Activated CD4-positive, CD25-positive, alpha-beta regulatory T cell (primary cell): ENCODE data around the gene OLFML2B.

Experiments used
- DNase-seq, 4 experiments: peaks; one replicate each; lab custom pipeline; 2025; lab: John Stamatoyannopoulos, UW

Gene OLFML2B

GRCh38 chr1:162006081-162006480, 17.6 kb downstream of the OLFML2B start:
- no peak for DNase-seq

GRCh38 chr1:162004441-162004950, 19.2 kb downstream of the OLFML2B start:
- DNase-seq, result no peak

- no peak for DNase-seq
Observed at GRCh38 chr1:162003830-162004215, 19.8 kb downstream of the OLFML2B start.

GRCh38 chr1:162003061-162003829, 20.4 kb downstream of the OLFML2B start:
- no peak for DNase-seq

- DNase-seq, result no peak
Observed at GRCh38 chr1:162000053-162000420, 23.6 kb downstream of the OLFML2B start.

GRCh38 chr1:161999301-162000052, 24.2 kb downstream of the OLFML2B start:
- no peak for DNase-seq

- no peak for DNase-seq
Observed at GRCh38 chr1:161998811-161999210, 24.9 kb downstream of the OLFML2B start.

GRCh38 chr1:161997152-161997551, 26.5 kb downstream of the OLFML2B start:
- no peak for DNase-seq

- DNase-seq, result no peak
Observed at GRCh38 chr1:161994175-161994668, 29.4 kb downstream of the OLFML2B start.

- DNase-seq, result no peak
Observed at GRCh38 chr1:161993576-161993975, 30.1 kb downstream of the OLFML2B start.

GRCh38 chr1:161989786-161990185, 33.9 kb downstream of the OLFML2B start:
- DNase-seq, result no peak

GRCh38 chr1:161989108-161989507, 34.6 kb downstream of the OLFML2B start:
- no peak for DNase-seq

GRCh38 chr1:161988413-161988812, 35.3 kb downstream of the OLFML2B start:
- no peak for DNase-seq

GRCh38 chr1:161987872-161988271, 35.8 kb downstream of the OLFML2B start:
- no peak for DNase-seq

GRCh38 chr1:161987303-161987702, 36.4 kb downstream of the OLFML2B start:
- no peak for DNase-seq

GRCh38 chr1:161986328-161986727, 37.3 kb downstream of the OLFML2B start:
- DNase-seq, result no peak

GRCh38 chr1:161985301-161985822, 38.3 kb downstream of the OLFML2B start:
- DNase-seq, result no peak

- no peak for DNase-seq
Observed at GRCh38 chr1:161983725-161984124, 39.9 kb downstream of the OLFML2B start.

- DNase-seq, result no peak
Observed at GRCh38 chr1:161982917-161983316, 40.8 kb downstream of the OLFML2B start.

GRCh38 chr1:161982507-161982895, 41.2 kb downstream of the OLFML2B start:
- no peak for DNase-seq

GRCh38 chr1:161981735-161982506, 41.7 kb downstream of the OLFML2B start:
- no peak for DNase-seq

GRCh38 chr1:161981126-161981525, 42.5 kb downstream of the OLFML2B start:
- DNase-seq, result no peak
